GM18858 (cell line): ENCODE data around the gene CLEC16A.
"Not testable (repeated sequence)": the region's sequence is repeated elsewhere in the genome, so short reads cannot be mapped to it uniquely, and the experiment has no call there.

ENCODE experiments used
- ATAC-seq: cut with Tn5 transposase; IDR thresholded peaks from one replicate; pipeline ENCODE4 v1.9.1; 2021; ENCODE audit not compliant: unreplicated experiment

Gene CLEC16A

DNA sequence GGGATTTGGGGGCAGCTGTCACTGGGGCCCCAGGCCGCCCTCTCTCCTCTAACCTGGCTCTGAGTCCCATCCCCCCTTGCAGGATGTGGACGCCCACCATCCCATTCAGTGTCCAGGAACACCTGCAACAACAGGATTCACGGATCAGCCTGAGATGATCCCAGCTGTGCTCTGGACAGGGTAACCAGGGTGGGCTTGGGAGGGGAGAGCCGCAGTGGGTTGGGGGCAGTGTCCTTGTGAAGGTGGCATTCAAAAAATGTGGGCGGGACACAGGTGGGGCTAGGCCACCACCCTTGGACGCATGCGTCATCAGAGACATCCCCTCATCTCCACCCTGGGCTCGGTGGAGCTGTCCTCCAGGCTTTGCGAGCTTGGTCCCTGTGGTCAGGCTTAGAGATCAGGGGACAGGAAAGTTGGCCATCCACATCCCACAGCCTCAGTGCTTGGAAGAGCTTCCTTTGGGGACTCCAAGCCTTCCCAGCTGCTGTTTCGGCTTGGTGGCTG lies 21.2 kb upstream of the CLEC16A start:
- ATAC-seq = no peak

DNA sequence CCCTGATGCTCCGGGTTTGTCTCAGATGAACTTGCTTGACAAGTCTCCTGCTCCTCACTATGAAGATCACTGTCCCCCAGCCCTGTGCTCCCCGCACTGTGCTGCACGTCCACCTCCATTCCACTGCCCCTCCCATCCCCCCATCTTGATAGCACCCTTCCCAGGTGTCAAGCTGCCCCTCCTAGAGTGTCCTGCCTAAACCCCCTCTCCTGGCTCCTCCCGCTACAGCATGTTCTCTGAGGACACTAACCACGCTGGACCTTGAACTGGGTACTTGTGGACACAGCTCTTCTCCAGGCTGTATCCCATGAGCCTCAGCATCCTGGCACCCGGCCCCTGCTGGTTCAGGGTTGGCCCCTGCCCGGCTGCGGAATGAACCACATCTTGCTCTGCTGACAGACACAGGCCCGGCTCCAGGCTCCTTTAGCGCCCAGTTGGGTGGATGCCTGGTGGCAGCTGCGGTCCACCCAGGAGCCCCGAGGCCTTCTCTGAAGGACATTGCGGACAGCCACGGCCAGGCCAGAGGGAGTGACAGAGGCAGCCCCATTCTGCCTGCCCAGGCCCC lies 20.6 kb upstream of the CLEC16A start:
- no peak for ATAC-seq

DNA sequence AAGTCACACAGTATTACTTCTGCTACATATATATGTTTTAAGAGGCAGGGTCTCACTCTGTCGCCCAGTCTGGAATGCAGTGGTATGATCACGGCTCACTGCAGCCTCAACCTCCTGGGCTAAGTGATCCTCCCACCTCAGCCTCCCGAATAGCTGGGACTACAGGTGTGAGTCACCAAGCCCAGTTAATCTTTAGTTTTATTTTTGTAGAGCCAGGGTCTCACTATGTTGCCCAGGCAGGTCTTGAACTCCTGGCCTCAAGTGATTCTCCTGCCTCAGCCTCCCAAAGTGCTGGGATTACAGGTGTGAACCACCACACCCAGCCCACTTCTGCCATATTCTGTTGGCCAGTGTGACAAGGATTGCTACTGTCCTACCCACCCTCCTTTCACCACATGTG lies 19.1 kb upstream of the CLEC16A start:
- ATAC-seq = not testable (repeated sequence)

DNA sequence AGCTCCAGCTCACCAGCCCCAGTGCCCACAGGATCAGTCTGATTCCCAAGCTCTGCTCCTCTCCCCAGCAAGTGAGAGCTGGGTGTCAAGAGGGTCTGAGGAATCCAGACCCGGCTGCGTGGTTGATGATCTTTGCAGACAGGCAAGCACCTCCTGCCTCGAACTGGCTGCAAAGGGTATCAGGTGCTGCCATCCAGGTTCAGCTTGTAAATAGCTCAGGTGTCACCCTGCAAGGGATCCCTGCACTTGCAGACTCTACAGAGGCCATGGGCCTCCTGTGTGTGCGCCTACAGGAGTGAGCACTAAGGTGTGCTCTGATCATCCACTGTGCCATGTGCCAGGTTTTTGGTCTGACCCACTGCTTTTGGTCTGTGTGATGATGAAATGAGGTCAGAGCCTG lies 18.3 kb upstream of the CLEC16A start:
- ATAC-seq = no peak

DNA sequence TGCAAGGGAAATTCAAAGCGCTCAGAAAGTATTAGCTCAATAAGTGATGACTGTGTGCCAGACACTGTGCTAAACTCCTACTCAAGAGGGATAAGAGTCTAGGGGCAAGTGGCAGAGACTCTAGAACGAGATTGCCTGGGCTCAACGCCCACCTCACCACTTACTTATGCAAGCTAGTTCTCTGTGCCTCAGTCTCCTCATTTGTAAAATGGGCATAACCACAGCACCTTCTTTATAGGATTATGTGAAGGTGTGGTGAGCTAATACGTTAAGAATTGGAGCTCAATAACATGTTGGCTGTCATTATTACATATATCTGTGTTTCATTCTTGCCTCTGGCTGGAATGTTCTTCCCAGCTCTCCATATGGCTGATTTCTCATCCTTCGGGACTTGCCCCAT lies 17.5 kb upstream of the CLEC16A start:
- ATAC-seq = no peak

DNA sequence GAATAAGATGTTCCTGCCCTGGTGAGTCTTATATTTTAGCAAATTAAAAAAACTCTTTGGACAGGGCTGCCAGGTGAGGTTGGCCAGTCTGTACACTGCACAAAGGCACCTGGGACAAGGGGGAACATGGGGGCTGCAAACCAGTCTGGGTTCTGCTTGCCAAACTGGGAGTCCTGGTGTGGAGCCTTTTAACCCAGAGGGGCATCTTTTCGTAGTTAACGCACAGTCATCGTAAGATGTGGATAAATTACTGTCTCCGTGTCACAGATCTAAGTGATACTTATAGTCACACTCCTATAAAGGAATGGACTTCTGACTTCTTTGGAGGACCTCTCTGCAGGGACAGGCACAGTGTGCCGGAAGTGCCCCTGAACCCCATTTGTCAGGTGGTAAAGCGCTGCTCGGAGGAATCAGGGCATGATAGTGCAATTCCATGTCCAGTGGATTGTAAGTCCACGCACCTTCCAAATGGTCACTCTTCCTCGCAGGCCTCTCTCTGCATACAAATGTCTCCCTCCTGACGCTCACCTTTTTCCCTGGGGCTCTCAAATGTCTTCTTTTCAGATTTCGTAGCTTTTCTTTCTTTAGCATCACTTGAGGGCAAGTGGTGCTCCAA lies 16.8 kb upstream of the CLEC16A start:
- no peak for ATAC-seq

DNA sequence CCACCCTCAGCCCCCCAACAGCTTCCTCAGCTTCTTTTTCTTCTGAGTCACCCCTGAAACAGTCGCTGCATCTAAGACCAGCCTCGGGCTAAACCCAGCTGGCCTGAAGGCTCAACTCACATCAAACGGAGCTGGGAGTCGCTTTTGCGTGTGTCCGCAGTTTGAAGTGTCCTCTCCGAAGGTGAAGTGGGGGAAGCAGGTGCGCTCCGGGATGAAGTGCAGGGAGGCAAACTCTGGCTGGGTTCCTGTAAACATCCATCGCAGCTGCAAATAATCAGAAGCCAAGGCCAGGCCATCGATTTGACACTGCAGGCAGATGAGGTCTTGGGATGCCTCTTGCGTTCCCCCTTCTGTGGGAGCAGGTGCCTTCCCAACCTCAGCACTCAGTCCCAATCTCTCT lies 15.3 kb upstream of the CLEC16A start:
- not testable (repeated sequence) for ATAC-seq

DNA sequence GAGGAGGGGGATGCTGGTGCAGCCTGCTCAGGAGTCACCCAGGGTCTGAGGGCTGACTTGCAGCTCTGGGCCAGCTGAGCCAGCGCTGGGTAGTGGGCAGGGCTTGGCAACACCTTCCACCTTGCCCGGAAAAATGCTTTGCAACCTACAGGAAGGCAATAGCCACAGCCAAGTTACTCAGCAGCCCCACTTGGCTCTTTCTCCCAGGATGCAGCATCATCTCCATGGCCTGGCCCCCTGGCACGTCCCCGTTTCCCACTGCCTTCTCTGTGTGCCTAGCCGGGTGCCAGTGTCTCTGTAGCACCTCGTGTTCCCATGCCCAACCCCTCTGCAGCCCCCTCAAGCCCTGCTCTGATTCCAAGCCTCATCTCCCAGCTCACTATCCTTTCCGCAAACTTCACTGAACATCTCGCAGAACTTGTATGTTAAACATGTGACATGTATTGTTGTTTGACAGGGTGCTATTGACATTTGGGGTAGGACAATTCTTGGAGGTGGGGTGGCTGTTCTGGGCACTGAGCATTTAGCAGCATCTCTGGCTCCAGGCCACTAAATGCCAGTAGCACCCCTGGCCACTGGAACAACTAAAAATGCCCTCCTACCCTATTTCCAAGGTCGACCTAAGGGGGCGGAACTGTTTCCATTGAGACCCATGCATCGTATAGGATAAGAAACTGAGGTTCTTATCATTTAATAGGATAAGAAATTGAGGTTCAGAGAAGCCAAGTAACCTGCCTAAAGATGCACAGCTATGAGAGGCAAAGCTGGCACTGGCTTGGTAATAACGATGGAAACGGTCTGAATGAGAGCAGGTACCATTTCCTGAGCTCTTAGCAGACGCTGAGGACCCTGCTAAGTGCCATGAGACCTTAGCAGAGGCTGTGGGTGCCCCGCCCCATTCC lies 14.3 kb upstream of the CLEC16A start:
- no peak for ATAC-seq

DNA sequence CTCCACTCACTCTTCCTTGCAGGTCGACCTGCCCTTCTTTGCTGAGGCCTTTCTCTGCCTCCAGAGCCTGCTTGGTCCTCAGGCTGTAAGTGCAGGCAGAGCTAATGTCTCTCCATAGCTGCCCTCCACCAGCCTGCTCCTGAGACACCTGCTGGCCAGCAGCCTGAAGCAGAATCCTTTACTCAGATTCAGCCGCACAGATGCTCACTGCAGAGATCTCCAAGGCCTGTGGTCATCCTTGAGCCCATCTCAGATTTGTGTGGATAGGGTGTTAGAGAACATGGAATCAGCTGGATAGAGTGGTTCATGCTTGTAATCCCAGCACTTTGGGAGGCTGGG lies 13.6 kb upstream of the CLEC16A start:
- no peak for ATAC-seq

DNA sequence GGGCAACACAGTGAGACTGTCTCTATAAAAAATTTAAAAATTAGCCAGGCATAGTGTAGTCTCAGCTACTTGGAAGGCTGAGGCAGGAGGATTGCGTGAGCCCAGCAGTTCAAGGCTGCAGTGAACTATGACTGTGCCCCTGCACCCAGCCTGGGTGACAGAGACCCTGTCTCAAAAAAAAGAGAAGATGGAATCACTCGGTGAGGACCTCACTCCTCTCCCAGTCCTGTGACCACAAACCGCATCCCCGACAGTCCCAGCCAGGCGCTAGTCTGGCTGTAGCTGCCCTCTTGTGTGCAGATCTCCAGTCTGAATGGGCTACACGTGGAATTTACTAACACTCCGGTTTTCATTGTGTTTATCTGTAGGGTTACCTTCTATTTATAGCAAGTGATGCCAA lies 13.2 kb upstream of the CLEC16A start:
- no peak for ATAC-seq

DNA sequence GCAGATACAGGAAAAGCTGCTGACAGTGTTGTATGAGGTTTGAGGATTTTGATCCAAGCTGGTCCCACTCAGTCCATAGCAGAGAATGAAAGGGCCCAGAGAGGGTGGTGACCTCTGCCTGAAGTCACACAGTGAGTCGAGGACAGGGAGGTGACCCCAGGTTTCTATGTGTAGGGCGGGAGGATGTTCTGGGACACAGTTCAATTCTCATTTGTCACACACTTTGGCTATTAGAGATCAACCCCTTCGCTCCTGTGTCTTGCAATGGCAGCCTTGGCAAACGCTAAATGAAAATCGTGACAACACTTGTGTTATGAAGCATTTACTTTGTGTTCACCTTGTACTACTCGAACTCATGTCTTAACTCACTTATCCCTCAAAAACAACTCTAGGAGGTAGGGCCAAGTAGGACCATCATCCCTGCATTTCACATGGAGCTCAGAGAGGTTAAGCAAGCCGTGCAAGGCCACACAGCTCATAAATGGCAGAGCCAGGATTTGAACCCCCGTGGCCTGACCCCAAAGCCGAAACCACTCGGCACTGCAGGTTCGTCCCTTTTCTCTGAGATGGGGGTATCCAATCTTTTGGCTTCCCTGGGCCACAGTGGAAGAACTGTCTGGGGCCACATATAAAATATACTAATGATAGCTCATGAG lies 12.3 kb upstream of the CLEC16A start:
- no peak for ATAC-seq

DNA sequence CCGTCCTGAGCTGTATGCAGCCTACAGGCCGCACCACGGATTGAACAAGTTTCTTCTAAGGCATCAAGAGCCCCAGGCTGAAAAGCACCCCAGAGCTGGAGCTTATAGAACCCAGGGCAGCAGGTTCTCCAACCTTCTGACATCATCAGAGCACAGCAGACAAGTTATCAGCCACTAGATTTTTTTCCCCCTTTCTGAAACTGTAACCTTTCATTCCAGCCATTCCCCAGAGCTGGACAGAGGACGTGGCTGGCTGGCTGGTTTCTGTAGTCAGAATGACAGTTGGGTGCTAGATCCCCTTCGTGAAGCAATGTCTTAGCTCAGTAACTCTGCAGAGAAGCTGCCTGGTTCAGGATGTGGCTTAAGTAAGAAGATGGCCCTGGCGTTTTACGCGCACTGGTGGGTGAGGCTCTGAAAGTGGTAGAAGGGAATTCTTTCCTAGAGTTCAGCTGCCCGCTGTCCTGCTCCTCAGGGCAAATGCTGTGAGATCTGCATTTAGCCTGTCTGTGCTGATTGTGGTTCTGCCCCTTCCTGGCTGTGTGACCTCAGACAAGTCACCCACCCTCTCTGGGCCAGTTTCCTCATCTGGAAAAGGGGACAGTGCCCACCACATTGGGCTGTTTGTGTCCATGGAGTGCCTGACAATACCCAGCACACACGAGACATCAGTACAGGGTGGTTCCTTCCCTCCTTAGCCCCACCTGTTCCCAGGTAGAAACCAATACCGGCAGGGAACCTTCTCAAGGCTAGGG lies 11.2 kb upstream of the CLEC16A start:
- ATAC-seq = no peak

DNA sequence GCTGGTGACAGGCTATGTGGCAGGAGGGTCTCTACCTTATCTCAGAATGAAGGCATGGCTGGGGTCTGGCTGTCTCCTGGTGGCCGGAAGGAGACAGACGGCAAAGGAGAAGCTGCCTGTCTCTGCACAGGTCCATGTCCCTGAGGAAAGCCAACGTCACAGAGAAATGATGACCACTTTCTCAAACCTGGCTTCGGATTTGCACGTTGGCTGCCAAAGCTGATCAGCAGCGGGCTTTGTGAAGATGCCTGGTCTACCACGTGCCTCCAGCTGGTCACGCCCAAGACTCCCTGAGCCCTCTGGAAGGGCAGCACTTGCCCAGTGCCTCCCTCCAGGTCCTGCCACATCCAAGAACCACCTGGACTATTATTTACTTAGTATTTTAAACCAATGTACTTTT lies 10.5 kb upstream of the CLEC16A start:
- no peak for ATAC-seq

DNA sequence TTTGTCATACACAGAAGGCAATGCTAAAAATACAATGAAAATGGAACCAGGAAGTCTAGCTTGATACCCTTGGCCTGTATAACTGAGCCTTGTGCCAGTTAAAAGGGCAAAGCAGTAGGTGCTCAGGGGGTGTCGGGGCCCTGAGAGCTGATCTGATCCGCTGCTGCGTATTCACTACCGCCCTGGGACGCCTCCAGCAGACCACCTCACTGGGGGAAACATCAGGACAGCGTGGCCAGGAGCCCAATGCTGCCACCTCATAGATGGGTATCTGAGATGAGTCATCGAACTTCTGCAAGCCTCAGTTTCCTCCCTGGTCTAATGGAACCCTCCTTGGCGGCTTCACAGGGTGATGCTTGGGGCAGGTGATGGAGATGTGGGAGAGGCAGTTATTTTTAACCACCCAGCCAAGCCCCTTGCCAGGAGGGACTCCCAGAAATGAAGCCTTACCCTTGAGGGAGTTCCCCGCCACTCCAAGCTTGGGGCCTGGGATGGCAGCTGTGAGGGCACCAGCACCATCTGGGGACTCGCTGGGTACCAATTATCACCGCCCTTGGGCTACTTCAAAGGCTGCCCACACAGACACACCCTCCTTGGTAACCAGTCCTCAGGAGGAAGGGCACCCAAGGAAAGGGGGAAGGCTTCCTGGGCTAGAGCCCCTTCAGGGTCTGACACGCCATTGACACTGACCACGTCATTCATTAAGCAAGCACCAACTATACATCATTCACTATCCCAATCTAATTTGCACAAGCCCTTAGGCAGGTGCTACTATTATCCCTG lies 9.8 kb upstream of the CLEC16A start:
- ATAC-seq = no peak

DNA sequence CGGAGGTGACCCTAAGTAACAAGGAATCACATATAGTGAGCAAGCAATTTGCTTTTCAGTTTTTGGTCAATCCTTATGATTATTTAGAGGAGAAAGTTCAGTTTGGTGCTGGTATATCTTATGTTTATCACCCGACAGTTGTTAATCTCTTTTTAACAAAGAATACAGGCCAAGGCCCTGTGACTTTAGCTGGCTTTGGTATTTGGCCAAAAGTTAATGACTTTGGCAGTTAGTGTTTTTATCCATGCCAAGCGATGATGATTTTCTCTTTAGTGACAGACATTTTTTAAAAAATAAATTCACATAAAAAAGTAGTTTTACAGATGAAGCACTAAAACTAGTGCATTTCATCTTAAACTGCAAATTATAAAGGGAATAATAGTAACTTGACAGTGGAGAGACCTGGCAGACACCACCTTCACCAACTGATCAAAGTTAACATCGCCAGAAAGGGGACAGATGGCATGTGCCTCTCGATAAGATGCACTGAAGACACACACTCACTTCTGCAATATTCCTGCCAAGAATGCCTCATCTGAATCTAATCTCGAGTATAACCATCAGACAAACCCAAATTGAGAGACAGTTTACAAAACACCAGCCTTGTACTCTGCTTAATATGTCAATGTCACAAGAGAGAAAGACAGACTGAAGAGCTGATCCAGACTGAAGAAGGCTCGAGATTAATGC lies 9.0 kb upstream of the CLEC16A start:
- ATAC-seq = no peak

DNA sequence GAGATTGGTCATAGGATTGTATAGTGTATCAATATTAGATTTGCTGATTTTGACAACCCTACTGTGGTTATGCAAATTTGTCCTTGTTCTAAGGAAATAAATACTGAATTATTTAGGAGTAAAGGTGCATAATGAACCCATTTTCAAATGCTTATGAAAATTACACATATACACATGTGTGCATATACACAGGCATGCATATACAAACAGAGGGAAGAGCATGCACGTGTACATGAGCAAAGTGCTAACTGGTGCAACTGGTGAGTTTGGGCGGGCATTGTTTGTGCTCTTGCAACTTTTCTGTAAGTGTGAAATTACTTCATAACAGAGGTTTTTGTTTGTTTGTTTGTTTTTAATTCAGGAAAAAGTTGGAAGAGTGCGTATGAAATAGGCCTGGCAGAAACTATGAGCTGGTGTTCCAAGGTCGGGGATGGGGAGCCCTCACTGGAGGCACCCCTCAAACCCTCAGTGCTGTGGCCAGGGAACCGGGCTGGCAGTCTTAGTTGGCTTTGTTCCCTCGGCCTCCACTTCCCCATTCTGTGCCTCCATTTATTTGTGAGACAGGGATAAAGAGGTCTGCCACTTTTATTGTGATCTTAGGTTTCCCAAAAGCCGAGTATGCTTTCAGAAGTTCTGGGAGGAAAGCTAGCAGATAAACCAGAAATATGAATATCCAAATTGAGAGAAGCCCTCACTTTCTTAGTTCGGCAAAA lies 7.9 kb upstream of the CLEC16A start:
- ATAC-seq = no peak

DNA sequence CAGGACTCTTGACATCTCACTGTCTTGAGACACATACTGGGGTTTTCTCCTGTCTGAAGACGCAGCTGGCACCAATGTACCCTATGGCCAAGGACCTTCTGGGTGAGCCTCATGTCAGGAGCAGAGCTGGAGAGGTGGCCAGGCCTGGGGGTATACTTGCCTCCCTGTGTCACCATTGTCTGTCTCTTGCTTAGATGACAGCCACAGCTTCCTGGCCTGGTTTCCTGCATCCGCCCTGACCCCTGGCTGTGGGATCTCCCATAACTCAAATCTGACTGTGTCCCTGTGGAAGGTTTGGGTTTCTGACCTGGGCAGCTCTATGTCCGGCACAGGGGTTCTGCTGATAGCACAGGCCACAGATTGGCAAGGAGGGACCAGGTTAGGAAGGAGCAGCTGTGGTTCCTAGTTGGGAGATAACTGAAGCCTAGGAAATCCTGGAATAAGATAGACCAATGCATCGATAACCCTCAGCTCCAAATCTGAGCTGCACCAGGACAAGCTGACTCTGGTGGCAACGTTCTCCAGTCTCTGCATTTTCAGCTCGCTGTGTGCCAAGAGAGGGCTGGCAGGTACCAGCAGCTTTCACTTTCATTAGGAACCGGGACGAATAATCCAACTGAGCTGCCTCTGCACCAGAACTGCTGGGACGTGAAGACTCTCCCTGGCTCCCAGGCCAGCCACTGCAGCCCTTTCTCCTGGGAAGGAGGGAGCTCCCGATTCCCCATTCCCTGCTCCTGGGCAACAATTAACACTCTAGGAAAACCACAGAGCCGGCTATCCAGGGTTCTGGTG lies 7.1 kb upstream of the CLEC16A start:
- ATAC-seq = no peak

DNA sequence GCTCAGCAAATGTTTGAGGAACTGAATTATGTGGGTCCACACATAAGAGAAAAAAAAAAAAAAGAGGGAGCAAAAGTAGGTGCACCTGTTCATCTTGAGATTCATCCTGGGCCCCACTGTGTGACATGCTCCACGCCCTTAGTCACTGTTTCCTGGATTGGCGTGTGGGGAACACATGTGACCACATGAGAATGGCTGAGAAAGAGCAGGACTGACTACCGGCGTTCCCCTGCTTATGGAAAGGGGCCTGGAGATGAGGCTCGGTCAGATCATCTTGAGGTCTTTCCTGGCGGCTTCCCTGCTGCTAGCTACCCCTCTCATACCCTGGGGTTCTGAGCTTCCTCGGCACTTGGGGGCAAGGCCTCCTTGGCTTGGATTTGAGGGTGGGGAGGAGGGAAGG lies 6.0 kb upstream of the CLEC16A start:
- no peak for ATAC-seq
